ENCODE measurements around the gene PAX2. TPM values are rescaled to one million over a fixed set of nuclear protein-coding genes. Genes with fewer than 3 reads are reported as not detected.

The PAX2 gene
- total RNA-seq, 1 experiment from 2014 or later, result not detected

DNA sequence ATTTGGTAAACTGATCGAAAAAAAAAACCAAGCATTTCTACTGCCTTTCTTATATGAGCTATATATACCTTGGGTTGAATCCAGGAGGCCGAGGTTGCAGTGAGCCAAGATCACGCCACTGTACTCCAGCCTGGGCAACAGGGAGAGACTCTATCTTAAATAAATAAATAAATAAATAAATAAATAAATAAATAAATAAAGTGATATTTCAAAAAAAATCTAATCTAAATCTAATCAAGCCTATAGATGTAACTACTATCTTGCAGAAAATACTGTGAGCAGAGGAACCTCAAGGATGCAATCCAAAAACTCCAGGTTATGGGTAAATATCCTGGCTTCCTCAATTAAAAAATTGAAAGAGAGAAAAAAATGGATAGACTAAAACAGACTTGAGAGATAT is 96.1 kb downstream of the PAX2 start:
- H3K4me1 Mint-ChIP-seq, result no peaks in the 10 kb centered on the region
- no peak for TF ChIP-seq CTCF (conservative IDR thresholded peaks at IDR 0.05)
- Histone ChIP-seq H3K27me3 (ENCODE audit: insufficient read depth, low read length) (peaks cover 5% of the 10 kb centered on the region; the same call in 1 of the 2 replicates), H3K9ac (ENCODE audit: extremely low read depth, insufficient read length, low read length) (no peak overlapping the region), H3K9me3 (ENCODE audit: control insufficient read depth, low read depth, low read length) (no peaks in the 10 kb centered on the region), H3K4me2 (ENCODE audit: insufficient read depth, insufficient read length, low read length) (no peak overlapping the region), H3K79me1 (ENCODE audit: insufficient read depth, low read depth, low read length, poor library complexity, severe bottlenecking) (no peaks in the 10 kb centered on the region), H2BK15ac (ENCODE audit: low read depth, low read length) (no peak overlapping the region), H3K14ac (ENCODE audit: insufficient read depth, low read length) (no peak overlapping the region), H3K56ac (ENCODE audit: insufficient read length, low read depth, low read length) (no peak overlapping the region), H3K27ac (ENCODE audit: insufficient read length, low read depth, low read length) (no peak overlapping the region), H3K79me2 (ENCODE audit: insufficient read depth, low read length) (no peaks in the 10 kb centered on the region), H2BK12ac (ENCODE audit: insufficient read length, low read depth, low read length) (no peak overlapping the region), H3K23ac (ENCODE audit: insufficient read length, low read depth, low read length) (no peak overlapping the region), H4K8ac (replicated peaks; ENCODE audit: insufficient read length, low read depth, low read length) (no peak overlapping the region), H3K18ac (ENCODE audit: insufficient read length, low read depth, low read length) (no peak overlapping the region), H3T11ph (ENCODE audit: low read length) (no peak overlapping the region), H2BK120ac (ENCODE audit: low read depth, low read length, poor library complexity, severe bottlenecking) (no peak overlapping the region), H2AFZ (ENCODE audit: low read length) (no peak overlapping the region), H2BK20ac (ENCODE audit: low read depth, low read length, poor library complexity, severe bottlenecking) (no peak overlapping the region), H3K4ac (ENCODE audit: low read depth, low read length) (no peak overlapping the region), H3K4me1 (ENCODE audit: insufficient read depth, low read length) (no peaks in the 10 kb centered on the region), H3K23me2 (ENCODE audit: insufficient read length, low read depth, low read length, poor library complexity, severe bottlenecking) (no peaks in the 10 kb centered on the region), H2BK5ac (ENCODE audit: insufficient read length, low read length) (no peak overlapping the region), H4K5ac (ENCODE audit: insufficient read length, low read depth, low read length) (no peak overlapping the region), H4K91ac (ENCODE audit: insufficient read length, low read depth, low read length) (no peak overlapping the region), H4K20me1 (ENCODE audit: control insufficient read depth, insufficient read depth, insufficient read length) (no peaks in the 10 kb centered on the region), H2AK5ac (ENCODE audit: insufficient read length, low read length) (no peak overlapping the region)
- WGBS (ENCODE audit: extremely low coverage, insufficient read length, low lambda C conversion rate), result no CpG with 5 or more reads among the region's 3 CpGs
- no peak for DNase-seq
- peaks cover 45% of the 10 kb centered on the region for H3K27me3 Mint-ChIP-seq (ENCODE audit: low read depth)
- no peaks in the 10 kb centered on the region; a peak in 1 of 7 replicates for H3K36me3 Mint-ChIP-seq (ENCODE audit: insufficient read depth in 1 of 3, low read depth in 3 of 3)
- 0 out of 5 replicates have a peak, but pooled peaks cover 0 to 2% of the 10 kb centered on the region in 2 experiments for H3K9me3 Mint-ChIP-seq
- H3K27ac Mint-ChIP-seq, result no peak overlapping the region
- no peak overlapping the region for H3K4me3 Mint-ChIP-seq
